ENCODE results near the gene KLHL17. TPM values are rescaled to one million over a fixed set of nuclear protein-coding genes. Genes with fewer than 3 reads are reported as not detected.

Gene KLHL17
- total RNA-seq, 1 donor from 2014 or later = 36.8 TPM

DNA sequence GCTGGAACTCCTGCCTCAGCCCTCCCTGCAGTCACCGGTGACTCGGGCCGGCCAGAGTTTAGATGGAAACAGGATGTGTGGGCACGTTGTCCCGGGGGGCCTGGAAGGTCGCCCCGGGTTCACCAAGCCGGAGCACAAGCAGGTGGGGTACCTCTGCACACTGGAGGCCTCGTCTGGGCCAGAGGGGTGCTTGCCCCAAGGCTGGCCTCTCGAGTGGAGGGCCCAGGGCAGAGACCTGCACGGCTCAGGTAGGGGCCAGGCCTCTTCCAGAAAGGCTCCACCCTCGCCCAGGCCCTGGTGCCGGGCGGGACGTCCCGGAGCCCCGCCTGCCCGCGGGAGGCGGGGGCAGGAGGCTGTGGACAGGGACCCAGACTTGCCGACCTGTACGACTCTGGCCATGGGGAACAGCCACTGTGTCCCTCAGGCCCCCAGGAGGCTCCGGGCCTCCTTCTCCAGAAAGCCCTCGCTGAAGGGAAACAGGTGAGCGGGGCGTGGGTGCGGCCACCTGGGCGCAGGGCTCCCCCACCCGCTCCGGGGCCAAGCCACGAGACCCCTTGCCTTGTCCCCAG, 5.8 kb downstream of the KLHL17 start, which contains the start of gene PLEKHN1:
Gene PLEKHN1, plus strand, starts transcription at position 348 of the 569 bp plus-strand sequence. Its CDS starts 50 bp downstream, at position 398.
- H3K36me3 Mint-ChIP-seq (ENCODE audit: low read depth) = peaks cover 17% of the 10 kb centered on the region
- intact Hi-C loops (cut with micrococcal nuclease) = no loop called here
- no peaks in the 10 kb centered on the region for H3K9me3 Mint-ChIP-seq
- H3K27ac Mint-ChIP-seq = peak within 1 kb of the TSS; percentile 58
- peaks cover 4% of the 10 kb centered on the region for H3K4me1 Mint-ChIP-seq (ENCODE audit: low read depth)
- no peak for DNase-seq (ENCODE audit: low spot score)
- H3K4me3 Mint-ChIP-seq (ENCODE audit: low read depth) = peak within 1 kb of the TSS; percentile 79
- H3K27me3 Mint-ChIP-seq (ENCODE audit: low read depth) = peaks cover 8% of the 10 kb centered on the region

DNA sequence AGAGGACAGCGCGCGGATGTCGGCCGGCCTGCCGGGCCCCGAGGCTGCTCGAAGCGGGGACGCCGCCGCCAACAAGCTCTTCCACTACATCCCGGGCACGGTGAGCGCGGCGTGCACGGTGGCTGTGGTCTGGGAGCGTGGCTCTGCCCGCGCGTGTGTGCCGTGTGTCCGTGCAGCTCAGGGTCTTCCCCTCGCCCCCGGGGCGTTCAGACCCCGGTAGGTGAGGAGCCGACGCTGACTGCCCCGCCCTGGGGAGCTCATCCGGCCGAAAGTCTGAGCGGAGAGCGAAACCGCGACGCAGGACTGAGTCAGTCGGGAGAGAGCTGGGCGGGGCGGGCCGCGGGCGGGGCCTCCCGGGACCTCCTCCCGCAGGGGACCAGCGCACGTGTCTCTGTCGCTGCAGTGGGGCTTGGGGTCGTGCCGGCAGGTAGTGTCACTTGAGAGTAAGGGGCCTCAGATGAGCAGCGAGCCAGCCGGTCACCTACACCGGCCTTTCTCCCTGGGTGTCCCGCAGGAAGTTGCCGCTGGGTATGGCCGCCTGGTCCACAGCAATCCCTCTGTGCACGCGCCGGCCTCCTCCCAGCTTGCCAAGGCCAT, 6.4 kb downstream of the KLHL17 start:
- peaks cover 8% of the 10 kb centered on the region for H3K27me3 Mint-ChIP-seq (ENCODE audit: low read depth)
- DNase-seq (ENCODE audit: low spot score) = peak; percentile 75
- peak overlapping the region; percentile 79 for H3K4me3 Mint-ChIP-seq (ENCODE audit: low read depth)
- peaks cover 4% of the 10 kb centered on the region for H3K4me1 Mint-ChIP-seq (ENCODE audit: low read depth)
- no peaks in the 10 kb centered on the region for H3K9me3 Mint-ChIP-seq
- peaks cover 17% of the 10 kb centered on the region for H3K36me3 Mint-ChIP-seq (ENCODE audit: low read depth)
- intact Hi-C loops (cut with micrococcal nuclease) = no loop called here
- peak overlapping the region; percentile 58 for H3K27ac Mint-ChIP-seq

DNA sequence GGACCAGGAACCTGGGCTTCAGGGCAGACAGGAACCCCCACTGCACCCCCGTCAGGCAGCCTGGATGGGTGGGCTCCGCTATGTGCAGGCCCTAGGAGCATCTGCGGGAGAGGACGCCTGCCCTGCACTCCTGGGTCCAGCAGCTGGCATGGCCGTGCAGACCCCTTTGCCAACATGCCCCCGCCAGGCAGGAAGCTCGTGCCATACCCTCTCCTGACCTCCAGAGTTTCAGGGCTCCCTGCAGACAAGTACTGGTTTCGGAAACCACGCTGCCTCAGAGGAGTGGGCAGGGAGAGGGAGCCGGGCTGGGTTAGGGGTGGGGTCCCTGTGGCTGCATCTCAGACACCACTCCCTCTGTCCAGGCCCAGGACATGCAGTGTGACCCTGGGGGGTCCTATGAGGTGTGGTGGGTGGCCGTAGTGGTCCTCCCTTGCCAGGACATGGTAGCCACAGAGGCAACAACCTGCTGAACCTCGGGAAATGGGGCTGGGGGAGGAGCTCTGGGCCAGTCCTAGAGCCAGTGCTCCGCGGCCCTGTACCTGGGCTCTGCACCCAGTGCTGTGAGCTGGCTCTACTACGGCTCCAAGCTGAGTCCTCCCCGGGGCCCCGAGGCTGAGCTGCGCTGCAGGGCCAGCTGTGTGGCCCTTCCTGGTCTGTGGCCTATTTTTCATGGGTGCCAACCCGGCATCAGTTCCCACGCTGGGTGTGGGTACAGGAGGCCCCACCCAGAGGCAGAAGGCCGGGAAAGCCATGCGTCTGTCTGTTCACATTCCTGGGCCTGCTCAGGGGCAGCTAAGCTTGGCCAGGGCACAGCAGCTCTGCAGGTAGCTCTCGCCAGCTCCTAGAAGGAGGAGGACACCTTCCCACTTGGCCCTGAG, 7.3 kb downstream of the KLHL17 start:
- H3K4me1 Mint-ChIP-seq (ENCODE audit: low read depth) = peaks cover 3% of the 10 kb centered on the region
- H3K27me3 Mint-ChIP-seq (ENCODE audit: low read depth) = peaks cover 8% of the 10 kb centered on the region
- no peak overlapping the region for H3K27ac Mint-ChIP-seq
- no peaks in the 10 kb centered on the region for H3K9me3 Mint-ChIP-seq
- DNase-seq (ENCODE audit: low spot score) = no peak
- intact Hi-C loops (cut with micrococcal nuclease) = no loop called here
- no peak overlapping the region for H3K4me3 Mint-ChIP-seq (ENCODE audit: low read depth)
- H3K36me3 Mint-ChIP-seq (ENCODE audit: low read depth) = peaks cover 13% of the 10 kb centered on the region

GRCh38 chr1:969260-969855, 9.0 kb downstream of the KLHL17 start:
- H3K9me3 Mint-ChIP-seq = no peaks in the 10 kb centered on the region

DNA sequence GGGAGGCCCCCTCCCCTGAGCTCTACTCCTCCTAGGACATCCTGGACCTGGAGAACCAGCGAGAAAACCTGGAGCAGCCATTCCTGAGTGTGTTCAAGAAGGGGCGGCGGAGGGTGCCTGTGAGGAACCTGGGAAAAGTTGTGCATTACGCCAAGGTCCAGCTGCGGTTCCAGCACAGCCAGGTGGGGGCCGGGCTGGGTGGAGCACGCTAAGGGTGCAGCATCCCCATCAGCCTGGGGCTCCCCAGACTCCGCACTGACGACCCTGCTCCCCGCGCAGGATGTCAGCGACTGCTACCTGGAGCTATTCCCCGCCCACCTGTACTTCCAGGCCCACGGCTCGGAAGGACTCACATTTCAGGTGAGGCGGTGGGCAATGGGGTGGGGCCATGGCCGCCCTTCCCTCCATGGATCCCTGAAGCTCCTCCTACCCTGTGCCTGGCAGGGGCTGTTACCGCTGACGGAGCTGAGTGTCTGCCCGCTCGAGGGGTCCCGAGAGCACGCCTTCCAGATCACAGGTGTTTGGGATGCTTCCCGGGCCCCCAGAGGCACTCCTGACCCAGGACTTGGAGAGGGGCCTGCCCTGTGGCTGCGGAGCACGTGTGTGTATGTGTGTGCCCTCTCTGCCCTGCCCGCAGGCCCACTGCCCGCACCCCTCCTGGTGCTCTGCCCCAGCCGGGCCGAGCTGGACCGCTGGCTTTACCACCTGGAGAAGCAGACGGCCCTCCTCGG, 10.0 kb downstream of the KLHL17 start:
- Mint-ChIP-seq H3K36me3 (ENCODE audit: low read depth) (peaks cover 2% of the 10 kb centered on the region), H3K27me3 (ENCODE audit: low read depth) (peaks cover 11% of the 10 kb centered on the region), H3K27ac (no peak overlapping the region), H3K9me3 (no peaks in the 10 kb centered on the region), H3K4me1 (ENCODE audit: low read depth) (peaks cover 3% of the 10 kb centered on the region), H3K4me3 (ENCODE audit: low read depth) (no peak overlapping the region)
- intact Hi-C loops (cut with micrococcal nuclease) = no loop called here
- no peak for DNase-seq (ENCODE audit: low spot score)

More at GRCh38 chr1:969260-969855, 9.0 kb downstream of the KLHL17 start:
- H3K36me3 Mint-ChIP-seq (ENCODE audit: low read depth) = peaks cover 6% of the 10 kb centered on the region
- peaks cover 3% of the 10 kb centered on the region for H3K4me1 Mint-ChIP-seq (ENCODE audit: low read depth)
- DNase-seq (ENCODE audit: low spot score) = no peak
- peaks cover 8% of the 10 kb centered on the region for H3K27me3 Mint-ChIP-seq (ENCODE audit: low read depth)
- H3K4me3 Mint-ChIP-seq (ENCODE audit: low read depth) = no peak overlapping the region
- intact Hi-C loops (cut with micrococcal nuclease) = no loop called here
- no peak overlapping the region for H3K27ac Mint-ChIP-seq

- Mint-ChIP-seq H3K9me3 (no peaks in the 10 kb centered on the region), H3K27me3 (ENCODE audit: low read depth) (peaks cover 15% of the 10 kb centered on the region), H3K4me1 (ENCODE audit: low read depth) (no peaks in the 10 kb centered on the region), H3K4me3 (ENCODE audit: low read depth) (no peak overlapping the region), H3K36me3 (ENCODE audit: low read depth) (no peaks in the 10 kb centered on the region), H3K27ac (no peak overlapping the region)
- DNase-seq (ENCODE audit: low spot score) = no peak
- intact Hi-C loops (cut with micrococcal nuclease) = no loop called here
Observed at GRCh38 chr1:970973-971730, 10.8 kb downstream of the KLHL17 start.

DNA sequence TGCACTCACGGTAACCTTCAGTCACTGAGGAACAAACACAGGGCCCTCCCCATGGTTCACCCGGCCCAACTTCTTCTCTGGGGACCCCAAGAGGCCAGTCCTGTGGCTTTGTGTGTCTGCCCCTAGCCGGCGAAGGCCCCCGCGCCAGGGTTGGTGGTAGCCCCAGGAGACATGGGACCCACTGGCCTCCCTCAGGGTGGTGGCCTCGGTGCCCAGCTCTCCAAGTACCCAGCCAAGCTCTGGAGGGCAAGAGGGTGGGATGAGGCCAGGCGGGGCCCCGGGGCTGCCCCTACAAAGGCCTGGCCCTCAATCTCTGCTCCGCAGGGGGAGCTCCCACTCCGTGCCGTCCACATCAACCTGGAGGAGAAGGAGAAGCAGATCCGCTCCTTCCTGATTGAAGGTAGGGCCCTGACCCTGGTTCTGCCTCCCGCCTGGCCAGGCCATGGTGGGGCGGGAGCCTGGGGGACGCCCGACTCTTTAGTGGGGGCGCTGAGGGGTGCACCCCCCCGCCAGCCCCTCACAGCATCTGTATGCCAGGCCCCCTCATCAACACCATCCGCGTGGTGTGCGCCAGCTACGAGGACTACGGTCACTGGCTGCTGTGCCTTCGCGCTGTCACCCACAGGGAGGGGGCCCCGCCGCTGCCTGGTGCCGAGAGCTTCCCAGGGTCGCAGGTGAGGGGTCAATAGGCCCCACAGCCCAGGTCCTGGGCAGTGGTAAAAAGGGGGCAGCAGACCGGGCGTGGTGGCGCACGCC, 11.5 kb downstream of the KLHL17 start:
- DNase-seq (ENCODE audit: low spot score) = no peak
- Mint-ChIP-seq H3K4me3 (ENCODE audit: low read depth) (no peak overlapping the region), H3K4me1 (ENCODE audit: low read depth) (no peaks in the 10 kb centered on the region), H3K36me3 (ENCODE audit: low read depth) (no peaks in the 10 kb centered on the region), H3K27ac (no peak overlapping the region), H3K27me3 (ENCODE audit: low read depth) (peaks cover 15% of the 10 kb centered on the region), H3K9me3 (no peaks in the 10 kb centered on the region)
- intact Hi-C loops (cut with micrococcal nuclease) = no loop called here

GRCh38 chr1:972726-973458, 12.5 kb downstream of the KLHL17 start:
- Mint-ChIP-seq H3K27me3 (ENCODE audit: low read depth) (peaks cover 15% of the 10 kb centered on the region), H3K27ac (no peak overlapping the region), H3K36me3 (ENCODE audit: low read depth) (no peaks in the 10 kb centered on the region), H3K9me3 (no peaks in the 10 kb centered on the region), H3K4me1 (ENCODE audit: low read depth) (no peaks in the 10 kb centered on the region), H3K4me3 (ENCODE audit: low read depth) (no peak overlapping the region)
- intact Hi-C loops (cut with micrococcal nuclease) = no loop called here
- DNase-seq (ENCODE audit: low spot score) = no peak

DNA sequence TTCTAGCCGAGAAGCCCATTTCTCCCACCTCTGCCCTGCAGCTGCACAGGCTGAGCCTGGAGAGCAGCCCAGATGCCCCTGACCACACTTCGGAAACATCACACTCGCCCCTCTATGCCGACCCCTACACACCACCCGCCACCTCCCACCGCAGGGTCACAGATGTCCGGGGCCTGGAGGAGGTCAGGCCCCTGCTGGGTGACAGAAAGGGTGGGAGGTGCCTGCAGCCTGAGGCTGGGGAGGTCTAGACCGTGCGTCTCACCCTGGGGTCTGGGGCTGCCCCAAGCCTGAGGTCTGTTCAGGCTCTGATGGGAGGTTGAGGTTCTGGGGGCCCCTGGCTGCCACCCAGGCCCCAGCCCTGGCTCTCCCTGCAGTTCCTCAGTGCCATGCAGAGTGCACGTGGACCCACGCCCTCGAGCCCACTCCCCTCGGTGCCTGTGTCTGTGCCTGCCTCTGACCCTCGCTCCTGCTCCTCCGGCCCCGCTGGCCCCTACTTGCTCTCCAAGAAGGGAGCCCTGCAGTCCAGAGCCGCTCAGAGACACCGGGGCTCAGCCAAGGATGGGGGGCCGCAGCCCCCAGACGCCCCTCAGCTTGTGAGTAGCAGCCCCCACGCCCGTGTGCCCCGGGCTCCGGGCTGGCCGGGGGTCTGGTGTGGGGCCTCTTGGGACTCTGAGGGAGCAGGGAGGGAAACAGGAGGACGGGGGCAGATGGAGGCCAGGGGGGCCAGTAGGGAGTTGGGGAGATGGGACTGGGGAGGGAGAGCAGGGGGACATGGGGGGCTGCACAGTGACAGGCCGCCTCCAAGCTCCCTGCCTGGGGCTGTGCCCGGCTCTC, 13.3 kb downstream of the KLHL17 start:
- H3K4me1 Mint-ChIP-seq (ENCODE audit: low read depth) = peaks cover 2% of the 10 kb centered on the region
- H3K27me3 Mint-ChIP-seq (ENCODE audit: low read depth) = peaks cover 15% of the 10 kb centered on the region
- intact Hi-C loops (cut with micrococcal nuclease) = no loop called here
- no peak overlapping the region for H3K4me3 Mint-ChIP-seq (ENCODE audit: low read depth)
- no peaks in the 10 kb centered on the region for H3K36me3 Mint-ChIP-seq (ENCODE audit: low read depth)
- H3K9me3 Mint-ChIP-seq = no peaks in the 10 kb centered on the region
- no peak overlapping the region for H3K27ac Mint-ChIP-seq
- no peak for DNase-seq (ENCODE audit: low spot score)

- no peak overlapping the region for H3K4me3 Mint-ChIP-seq (ENCODE audit: low read depth)
- DNase-seq (ENCODE audit: low spot score) = no peak
- H3K36me3 Mint-ChIP-seq (ENCODE audit: low read depth) = no peaks in the 10 kb centered on the region
- intact Hi-C loops (cut with micrococcal nuclease) = no loop called here
- no peak overlapping the region for H3K27ac Mint-ChIP-seq
- no peaks in the 10 kb centered on the region for H3K9me3 Mint-ChIP-seq
- H3K4me1 Mint-ChIP-seq (ENCODE audit: low read depth) = peaks cover 2% of the 10 kb centered on the region
- peaks cover 15% of the 10 kb centered on the region for H3K27me3 Mint-ChIP-seq (ENCODE audit: low read depth)
Observed at GRCh38 chr1:974293-974640, 13.9 kb downstream of the KLHL17 start.

All from activated T-helper 2 cell treated with anti-CD3 and anti-CD28 coated beads, Interferon-gamma antibody, Interleukin-2, Interleukin-4, amounts not matched to agents 10 μg/mL and 5 μg/mL and 100 μg/mL, durations not matched to agents 14 hours and 24 hours and 36 hours (primary cell).